ENCODE measurements around the gene MYCT1. TPM values are rescaled to one million over a fixed set of nuclear protein-coding genes. Genes with fewer than 3 reads are reported as not detected.

Gene MYCT1
- total and polyA plus RNA-seq, 2 experiments from 2014 or later, result 1.9 to 2.5 TPM

- TF ChIP-seq ETS1 (IDR thresholded peaks at IDR 0.05), result no peak
- no peak for TF ChIP-seq POLR2AphosphoS5 (IDR thresholded peaks at IDR 0.05; ENCODE audit: low read depth)
- TF ChIP-seq REST (IDR thresholded peaks at IDR 0.05; ENCODE audit: unreplicated experiment), result no peak
Measured at GRCh38 chr6:152720974-152721373, 23.3 kb downstream of the MYCT1 start (continued).

DNA sequence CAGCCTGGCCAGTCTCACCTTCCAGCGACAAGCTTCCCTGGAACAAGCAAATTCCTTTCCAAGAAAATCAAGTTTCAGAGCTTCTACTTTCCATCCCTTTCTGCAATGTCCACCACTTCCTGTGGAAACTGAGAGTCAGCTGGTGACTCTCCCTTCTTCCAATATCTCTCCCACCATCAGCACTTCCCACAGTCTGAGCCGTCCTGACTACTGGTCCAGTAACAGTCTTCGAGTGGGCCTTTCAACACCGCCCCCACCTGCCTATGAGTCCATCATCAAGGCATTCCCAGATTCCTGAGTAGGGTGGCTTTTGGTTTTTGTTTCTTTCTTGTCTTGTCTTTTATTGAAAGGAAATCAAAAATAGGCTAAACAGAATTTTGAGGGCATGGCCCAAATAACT lies 24.3 kb downstream of the MYCT1 start:
- Mint-ChIP-seq H3K27ac (no peak overlapping the region), H3K27me3 (ENCODE audit: insufficient read depth, low read depth, poor library complexity) (no peaks in the 10 kb centered on the region), H3K4me1 (peaks cover 11% of the 10 kb centered on the region; the same call in 2 of the 3 replicates), H3K9me3 (no peaks in the 10 kb centered on the region), H3K36me3 (ENCODE audit: low read depth) (no peaks in the 10 kb centered on the region), H3K4me3 (no peak overlapping the region)
- TF ChIP-seq EZH2 (IDR thresholded peaks at IDR 0.05; ENCODE audit: low read depth, unreplicated experiment), result no peak
- H3K4me2 ChIP-seq, result no peak overlapping the region
- H3K9me2 ChIP-seq (ENCODE audit: insufficient read depth), result 0 out of 2 replicates have a peak, but pooled peaks cover 3% of the 10 kb centered on the region
- no peaks in the 10 kb centered on the region for H4K20me1 ChIP-seq (replicated peaks; ENCODE audit: insufficient read depth)
- ATAC-seq, result no peak
- no peaks in the 10 kb centered on the region; the same call in 1 of the 2 replicates for H3K4me1 ChIP-seq (ENCODE audit: insufficient read depth)
- no peaks in the 10 kb centered on the region for H3K79me2 ChIP-seq (replicated peaks; ENCODE audit: insufficient read depth)
- H3K27me3 ChIP-seq (ENCODE audit: insufficient read depth), result no peaks in the 10 kb centered on the region
- no peak for DNase-seq (ENCODE audit: low spot score)
- H3F3A ChIP-seq (replicated peaks; ENCODE audit: low read depth), result no peaks in the 10 kb centered on the region
- H3K27ac ChIP-seq (ENCODE audit: low read depth), result no peak overlapping the region
- 0 out of 2 replicates have a peak overlapping the region, but pooled peaks have one; percentile 48 for H2AFZ ChIP-seq
- no peak overlapping the region for H3K4me3 ChIP-seq
- H3K36me3 ChIP-seq (ENCODE audit: insufficient read depth), result no peaks in the 10 kb centered on the region

DNA sequence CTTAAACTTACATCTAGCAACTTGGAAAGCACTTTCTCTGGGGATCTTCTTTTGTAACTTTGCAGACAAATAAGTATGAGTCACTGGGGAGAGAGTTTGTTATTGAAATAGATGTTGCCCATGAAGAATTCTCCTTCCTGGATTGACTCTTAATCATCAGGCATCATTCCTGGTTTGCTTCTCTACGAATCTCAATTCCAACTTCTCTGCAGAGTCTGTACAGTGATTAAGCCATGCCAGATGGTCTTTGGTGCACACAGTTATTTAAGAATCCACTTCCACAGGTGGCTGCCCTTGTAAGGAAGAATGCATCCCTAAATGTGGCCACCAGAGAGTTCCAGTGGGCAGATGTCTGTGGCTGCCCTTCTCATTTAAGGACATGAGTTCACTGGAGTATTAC lies 25.7 kb downstream of the MYCT1 start:
- Mint-ChIP-seq H3K4me3 (no peak overlapping the region), H3K27ac (no peak overlapping the region), H3K4me1 (peaks cover 4% of the 10 kb centered on the region; the same call in 2 of the 3 replicates), H3K9me3 (no peaks in the 10 kb centered on the region), H3K36me3 (ENCODE audit: low read depth) (no peaks in the 10 kb centered on the region), H3K27me3 (ENCODE audit: insufficient read depth, low read depth, poor library complexity) (no peaks in the 10 kb centered on the region)
- no peaks in the 10 kb centered on the region for H3K27me3 ChIP-seq (ENCODE audit: insufficient read depth)
- DNase-seq (ENCODE audit: low spot score), result no peak
- H3F3A ChIP-seq (replicated peaks; ENCODE audit: low read depth), result no peaks in the 10 kb centered on the region
- no peaks in the 10 kb centered on the region for H3K79me2 ChIP-seq (replicated peaks; ENCODE audit: insufficient read depth)
- TF ChIP-seq NANOG (IDR thresholded peaks at IDR 0.05; ENCODE audit: borderline replicate concordance) (no peak), REST (IDR thresholded peaks at IDR 0.05; ENCODE audit: unreplicated experiment) (no peak), CTCF (conservative IDR thresholded peaks at IDR 0.05; ENCODE audit: low read depth in 2 of 2) (no peak), ZNF114 (CRISPR knock-in tag; IDR thresholded peaks at IDR 0.05) (no peak), JUNB (IDR thresholded peaks at IDR 0.05; ENCODE audit: unreplicated experiment) (no peak)
- H3K4me3 ChIP-seq, result no peak overlapping the region
- no peak overlapping the region for H3K27ac ChIP-seq (ENCODE audit: low read depth)
- 0 out of 2 replicates have a peak, but pooled peaks cover 3% of the 10 kb centered on the region for H3K9me2 ChIP-seq (ENCODE audit: insufficient read depth)
- H3K36me3 ChIP-seq (ENCODE audit: insufficient read depth), result no peaks in the 10 kb centered on the region
- peak overlapping the region; percentile 23; the same call in 1 of the 2 replicates for H2AFZ ChIP-seq
- no peaks in the 10 kb centered on the region for H3K4me1 ChIP-seq (ENCODE audit: insufficient read depth)
- no peaks in the 10 kb centered on the region for H4K20me1 ChIP-seq (replicated peaks; ENCODE audit: insufficient read depth)
- H3K4me2 ChIP-seq, result no peak overlapping the region
- no peak for ATAC-seq
